ENCODE data around the gene KRTAP10-7.
"Not testable (repeated sequence)": the region's sequence is repeated elsewhere in the genome, so short reads cannot be mapped to it uniquely, and the experiment has no call there.

KRTAP10-7 gene

GRCh38 chr21:44590897-44591800 is 9.2 kb upstream of the KRTAP10-7 start:
- not testable (repeated sequence) for DNase-seq (ENCODE audit: low spot score)

- not testable (repeated sequence) for DNase-seq (ENCODE audit: low spot score)
Measured at GRCh38 chr21:44591801-44592130, 8.6 kb upstream of the KRTAP10-7 start.

GRCh38 chr21:44592446-44593311 is 7.7 kb upstream of the KRTAP10-7 start, which contains the start of gene KRTAP10-6:
Gene KRTAP10-6, minus strand, starts transcription at chr21:44592505. Its CDS starts 21 bp downstream, at chr21:44592484.
- DNase-seq (ENCODE audit: low spot score), result no peak

- no peak for DNase-seq (ENCODE audit: low spot score)
Measured at GRCh38 chr21:44593598-44594405, 6.6 kb upstream of the KRTAP10-7 start.

- no peak for DNase-seq (ENCODE audit: low spot score)
Measured at GRCh38 chr21:44594406-44594916, 5.9 kb upstream of the KRTAP10-7 start.

- no peak for DNase-seq (ENCODE audit: low spot score)
Measured at GRCh38 chr21:44595524-44595923, 4.9 kb upstream of the KRTAP10-7 start.

- no peak for DNase-seq (ENCODE audit: low spot score)
Measured at GRCh38 chr21:44596068-44596725, 4.2 kb upstream of the KRTAP10-7 start.

GRCh38 chr21:44598061-44598460 is 2.3 kb upstream of the KRTAP10-7 start:
- no peak for DNase-seq (ENCODE audit: low spot score)

- DNase-seq (ENCODE audit: low spot score), result no peak
Measured at GRCh38 chr21:44599264-44600029, 950 bp upstream of the KRTAP10-7 start.

GRCh38 chr21:44601091-44601490 is 694 bp downstream of the KRTAP10-7 start:
- not testable (repeated sequence) for DNase-seq (ENCODE audit: low spot score)

- no peak for DNase-seq (ENCODE audit: low spot score)
Measured at GRCh38 chr21:44601596-44602462, 1.4 kb downstream of the KRTAP10-7 start.

- DNase-seq (ENCODE audit: low spot score), result no peak
Measured at GRCh38 chr21:44602463-44602850, 2.1 kb downstream of the KRTAP10-7 start.

GRCh38 chr21:44603109-44603875 is 2.9 kb downstream of the KRTAP10-7 start:
- DNase-seq (ENCODE audit: low spot score), result no peak

- no peak for DNase-seq (ENCODE audit: low spot score)
Measured at GRCh38 chr21:44603911-44604310, 3.5 kb downstream of the KRTAP10-7 start.

- DNase-seq (ENCODE audit: low spot score), result no peak
Measured at GRCh38 chr21:44606495-44606894, 6.1 kb downstream of the KRTAP10-7 start.

- DNase-seq (ENCODE audit: low spot score), result no peak
Measured at GRCh38 chr21:44609193-44609592, 8.8 kb downstream of the KRTAP10-7 start.

- DNase-seq (ENCODE audit: low spot score), result not testable (repeated sequence)
Measured at GRCh38 chr21:44610157-44610843, 9.9 kb downstream of the KRTAP10-7 start.

GRCh38 chr21:44611551-44611950 is 11.2 kb downstream of the KRTAP10-7 start:
- DNase-seq (ENCODE audit: low spot score), result no peak

Measured in RKO (cell line).